ENCODE results near the gene TRIO.

DNA sequence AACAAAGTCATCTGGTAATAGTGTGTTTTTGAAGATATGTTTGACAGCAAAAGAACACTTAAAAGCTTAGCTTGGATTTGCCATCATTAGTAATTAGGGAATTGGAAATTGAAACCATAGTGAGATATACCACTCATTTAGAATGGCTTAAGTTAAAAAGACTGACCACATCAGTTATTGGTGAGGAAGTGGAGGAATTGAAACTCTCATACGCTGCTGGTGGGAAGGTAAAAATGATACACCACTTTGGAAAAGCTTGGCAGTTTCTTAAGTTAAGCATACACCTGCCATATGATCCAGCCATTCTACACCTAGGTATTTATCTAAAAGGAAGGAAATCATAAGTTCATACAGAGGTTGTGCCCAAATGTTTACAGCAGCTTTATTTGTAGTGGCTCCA, 213.2 kb downstream of the TRIO start:
- no peak for TF ChIP-seq POLR2AphosphoS5 (IDR thresholded peaks at IDR 0.05; ENCODE audit: low read depth, low read length)
- TF ChIP-seq, protein P1, sequence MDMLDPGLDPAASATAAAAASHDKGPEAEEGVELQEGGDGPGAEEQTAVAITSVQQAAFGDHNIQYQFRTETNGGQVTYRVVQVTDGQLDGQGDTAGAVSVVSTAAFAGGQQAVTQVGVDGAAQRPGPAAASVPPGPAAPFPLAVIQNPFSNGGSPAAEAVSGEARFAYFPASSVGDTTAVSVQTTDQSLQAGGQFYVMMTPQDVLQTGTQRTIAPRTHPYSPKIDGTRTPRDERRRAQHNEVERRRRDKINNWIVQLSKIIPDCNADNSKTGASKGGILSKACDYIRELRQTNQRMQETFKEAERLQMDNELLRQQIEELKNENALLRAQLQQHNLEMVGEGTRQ (IDR thresholded peaks at IDR 0.05; ENCODE audit: borderline replicate concordance, low read depth, low read length): no peak
- TF ChIP-seq SMC3 (IDR thresholded peaks at IDR 0.05; ENCODE audit: low read depth, low read length): no peak
- TF ChIP-seq, protein P2, sequence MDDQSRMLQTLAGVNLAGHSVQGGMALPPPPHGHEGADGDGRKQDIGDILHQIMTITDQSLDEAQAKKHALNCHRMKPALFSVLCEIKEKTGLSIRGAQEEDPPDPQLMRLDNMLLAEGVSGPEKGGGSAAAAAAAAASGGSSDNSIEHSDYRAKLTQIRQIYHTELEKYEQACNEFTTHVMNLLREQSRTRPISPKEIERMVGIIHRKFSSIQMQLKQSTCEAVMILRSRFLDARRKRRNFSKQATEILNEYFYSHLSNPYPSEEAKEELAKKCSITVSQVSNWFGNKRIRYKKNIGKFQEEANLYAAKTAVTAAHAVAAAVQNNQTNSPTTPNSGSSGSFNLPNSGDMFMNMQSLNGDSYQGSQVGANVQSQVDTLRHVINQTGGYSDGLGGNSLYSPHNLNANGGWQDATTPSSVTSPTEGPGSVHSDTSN (IDR thresholded peaks at IDR 0.05): no peak
- no peak for TF ChIP-seq EP300 (IDR thresholded peaks at IDR 0.05; ENCODE audit: borderline replicate concordance in 1 of 2, low read depth in 1 of 2, low read length in 1 of 2)
- no peak for TF ChIP-seq RAD21 (IDR thresholded peaks at IDR 0.05; ENCODE audit: low read length)
- TF ChIP-seq, protein P3, sequence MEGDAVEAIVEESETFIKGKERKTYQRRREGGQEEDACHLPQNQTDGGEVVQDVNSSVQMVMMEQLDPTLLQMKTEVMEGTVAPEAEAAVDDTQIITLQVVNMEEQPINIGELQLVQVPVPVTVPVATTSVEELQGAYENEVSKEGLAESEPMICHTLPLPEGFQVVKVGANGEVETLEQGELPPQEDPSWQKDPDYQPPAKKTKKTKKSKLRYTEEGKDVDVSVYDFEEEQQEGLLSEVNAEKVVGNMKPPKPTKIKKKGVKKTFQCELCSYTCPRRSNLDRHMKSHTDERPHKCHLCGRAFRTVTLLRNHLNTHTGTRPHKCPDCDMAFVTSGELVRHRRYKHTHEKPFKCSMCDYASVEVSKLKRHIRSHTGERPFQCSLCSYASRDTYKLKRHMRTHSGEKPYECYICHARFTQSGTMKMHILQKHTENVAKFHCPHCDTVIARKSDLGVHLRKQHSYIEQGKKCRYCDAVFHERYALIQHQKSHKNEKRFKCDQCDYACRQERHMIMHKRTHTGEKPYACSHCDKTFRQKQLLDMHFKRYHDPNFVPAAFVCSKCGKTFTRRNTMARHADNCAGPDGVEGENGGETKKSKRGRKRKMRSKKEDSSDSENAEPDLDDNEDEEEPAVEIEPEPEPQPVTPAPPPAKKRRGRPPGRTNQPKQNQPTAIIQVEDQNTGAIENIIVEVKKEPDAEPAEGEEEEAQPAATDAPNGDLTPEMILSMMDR (IDR thresholded peaks at IDR 0.05): no peak
- TF ChIP-seq NRF1 (IDR thresholded peaks at IDR 0.05; ENCODE audit: low read depth, low read length): no peak
- TF ChIP-seq GABPA (IDR thresholded peaks at IDR 0.05; ENCODE audit: low read depth): no peak
- TF ChIP-seq CHD2 (IDR thresholded peaks at IDR 0.05; ENCODE audit: low read length, partially characterized antibody): no peak
- no peak for TF ChIP-seq EZH2phosphoT487 (IDR thresholded peaks at IDR 0.05; ENCODE audit: borderline replicate concordance, low read depth)
- TF ChIP-seq TCF12 (IDR thresholded peaks at IDR 0.05): no peak
